DOHH2 (cell line): ENCODE data around the gene HSF2BP.

ENCODE experiments used
- EZH2phosphoT487 ChIP-seq: fragments of 200-600 bp; sonication (generic); IDR thresholded peaks from 2 replicates; pipeline ENCODE4 v1.6.1; 2017; ENCODE audit warnings: borderline replicate concordance, mild to moderate bottlenecking, antibody characterized with exemption, low read length, moderate library complexity, mixed read lengths
- TF ChIP-seq, protein P1 (sequence below): fragments of 200-600 bp; sonication (generic); IDR thresholded peaks from one replicate; pipeline ENCODE4 v1.5.1; 2014; ENCODE audit warnings: antibody characterized with exemption, mild to moderate bottlenecking, low read depth, low read length; ENCODE audit not compliant: poor library complexity, severe bottlenecking

DNA sequence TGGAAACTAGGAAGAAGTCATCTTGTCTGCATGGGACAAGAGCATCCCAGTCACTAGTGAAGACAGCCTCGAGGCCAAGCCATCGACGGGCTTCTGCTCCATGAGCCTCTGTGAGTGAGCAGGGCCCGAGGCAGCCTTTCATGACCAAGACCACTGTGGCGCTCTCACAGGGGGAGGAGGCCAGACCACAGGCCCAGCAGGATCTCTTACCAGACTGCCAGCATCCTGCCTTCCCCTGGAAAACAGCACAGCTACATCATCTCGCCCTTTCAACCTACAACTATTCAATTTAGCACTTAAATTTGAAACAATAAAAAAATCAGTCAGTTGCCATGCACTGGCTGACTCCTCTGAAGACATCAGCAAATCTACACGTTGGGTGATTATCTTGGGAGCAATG, 85.4 kb downstream of the HSF2BP start:
- TF ChIP-seq, protein P1, sequence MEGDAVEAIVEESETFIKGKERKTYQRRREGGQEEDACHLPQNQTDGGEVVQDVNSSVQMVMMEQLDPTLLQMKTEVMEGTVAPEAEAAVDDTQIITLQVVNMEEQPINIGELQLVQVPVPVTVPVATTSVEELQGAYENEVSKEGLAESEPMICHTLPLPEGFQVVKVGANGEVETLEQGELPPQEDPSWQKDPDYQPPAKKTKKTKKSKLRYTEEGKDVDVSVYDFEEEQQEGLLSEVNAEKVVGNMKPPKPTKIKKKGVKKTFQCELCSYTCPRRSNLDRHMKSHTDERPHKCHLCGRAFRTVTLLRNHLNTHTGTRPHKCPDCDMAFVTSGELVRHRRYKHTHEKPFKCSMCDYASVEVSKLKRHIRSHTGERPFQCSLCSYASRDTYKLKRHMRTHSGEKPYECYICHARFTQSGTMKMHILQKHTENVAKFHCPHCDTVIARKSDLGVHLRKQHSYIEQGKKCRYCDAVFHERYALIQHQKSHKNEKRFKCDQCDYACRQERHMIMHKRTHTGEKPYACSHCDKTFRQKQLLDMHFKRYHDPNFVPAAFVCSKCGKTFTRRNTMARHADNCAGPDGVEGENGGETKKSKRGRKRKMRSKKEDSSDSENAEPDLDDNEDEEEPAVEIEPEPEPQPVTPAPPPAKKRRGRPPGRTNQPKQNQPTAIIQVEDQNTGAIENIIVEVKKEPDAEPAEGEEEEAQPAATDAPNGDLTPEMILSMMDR: no peak
- TF ChIP-seq EZH2phosphoT487: no peak
